GM18499 (cell line): ENCODE results near the gene PARP15.
A peak's percentile ranks its signal among the peaks of the same experiment; 100 is the strongest.
"Not testable (repeated sequence)": the region's sequence is repeated elsewhere in the genome, so short reads cannot be mapped to it uniquely, and the experiment has no call there.

Experiments used
- ATAC-seq: cut with Tn5 transposase; IDR thresholded peaks from one replicate; pipeline ENCODE4 v1.9.1; 2021; ENCODE audit warnings: moderate number of reproducible peaks; ENCODE audit not compliant: insufficient read depth, unreplicated experiment

Gene PARP15

GRCh38 chr3:122660297-122660974, 83.0 kb downstream of the PARP15 start:
- no peak for ATAC-seq

GRCh38 chr3:122661633-122662032, 84.2 kb downstream of the PARP15 start:
- ATAC-seq, result no peak

- ATAC-seq, result no peak
Measured at GRCh38 chr3:122662505-122662904, 85.1 kb downstream of the PARP15 start.

GRCh38 chr3:122665226-122665786, 87.9 kb downstream of the PARP15 start:
- ATAC-seq, result no peak

GRCh38 chr3:122665881-122666280, 88.4 kb downstream of the PARP15 start:
- ATAC-seq, result no peak

- peak; percentile 79 for ATAC-seq
Measured at GRCh38 chr3:122668930-122669730, 91.7 kb downstream of the PARP15 start.

- ATAC-seq, result no peak
Measured at GRCh38 chr3:122671553-122671952, 94.1 kb downstream of the PARP15 start.

GRCh38 chr3:122674339-122674738, 96.9 kb downstream of the PARP15 start:
- ATAC-seq, result no peak

- no peak for ATAC-seq
Measured at GRCh38 chr3:122676759-122677158, 99.3 kb downstream of the PARP15 start.

GRCh38 chr3:122677216-122677615, 99.8 kb downstream of the PARP15 start:
- ATAC-seq, result no peak

- no peak for ATAC-seq
Measured at GRCh38 chr3:122678506-122678905, 101.1 kb downstream of the PARP15 start.

- no peak for ATAC-seq
Measured at GRCh38 chr3:122679085-122679881, 101.8 kb downstream of the PARP15 start.

- no peak for ATAC-seq
Measured at GRCh38 chr3:122679882-122680474, 102.5 kb downstream of the PARP15 start.

- no peak for ATAC-seq
Measured at GRCh38 chr3:122680475-122681283, 103.2 kb downstream of the PARP15 start, which contains the start of gene PARP14. Gene PARP14 (plus strand): TSS chr3:122680839. CDS start chr3:122680884, 45 bp downstream.

- ATAC-seq, result no peak
Measured at GRCh38 chr3:122681284-122681973, 104.0 kb downstream of the PARP15 start.

- ATAC-seq, result no peak
Measured at GRCh38 chr3:122681974-122682409, 104.5 kb downstream of the PARP15 start.

- not testable (repeated sequence) for ATAC-seq
Measured at GRCh38 chr3:122682778-122683411, 105.4 kb downstream of the PARP15 start.

- no peak for ATAC-seq
Measured at GRCh38 chr3:122687298-122687697, 109.8 kb downstream of the PARP15 start.
